ENCODE measurements around the gene LYPLA2.
A peak's percentile ranks its signal among the peaks of the same experiment; 100 is the strongest.
"Not testable (repeated sequence)": the region's sequence is repeated elsewhere in the genome, so short reads cannot be mapped to it uniquely, and the experiment has no call there.

LYPLA2 gene

DNA sequence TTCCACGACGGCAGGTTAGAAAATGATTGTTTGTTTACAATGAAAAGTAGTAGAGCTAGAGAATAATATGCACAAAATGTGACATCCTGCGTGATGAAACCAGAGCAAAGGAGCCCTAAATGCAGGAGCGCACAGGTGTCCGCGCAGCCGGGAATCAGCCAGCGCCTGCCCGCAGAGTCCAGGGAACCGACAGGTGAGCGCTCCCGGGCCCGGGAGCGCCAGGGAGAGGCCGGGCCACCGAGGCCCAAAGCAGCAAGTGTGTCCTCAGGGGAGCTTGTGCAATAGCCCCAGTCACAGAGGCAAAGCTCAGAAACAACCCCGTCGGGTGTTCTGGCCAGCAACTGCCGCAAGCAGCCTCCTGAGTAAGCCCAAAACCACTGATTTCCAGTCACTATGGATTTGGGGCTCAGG, 10.4 kb downstream of the LYPLA2 start:
- no peak for DNase-seq

GRCh38 chr1:23801876-23802275, 10.9 kb downstream of the LYPLA2 start:
- no peak for DNase-seq

- not testable (repeated sequence) for DNase-seq
These were observed 11.9 kb downstream of the LYPLA2 start for GRCh38 chr1:23802809-23803342.

GRCh38 chr1:23803674-23804073, 12.7 kb downstream of the LYPLA2 start:
- DNase-seq: no peak

DNA sequence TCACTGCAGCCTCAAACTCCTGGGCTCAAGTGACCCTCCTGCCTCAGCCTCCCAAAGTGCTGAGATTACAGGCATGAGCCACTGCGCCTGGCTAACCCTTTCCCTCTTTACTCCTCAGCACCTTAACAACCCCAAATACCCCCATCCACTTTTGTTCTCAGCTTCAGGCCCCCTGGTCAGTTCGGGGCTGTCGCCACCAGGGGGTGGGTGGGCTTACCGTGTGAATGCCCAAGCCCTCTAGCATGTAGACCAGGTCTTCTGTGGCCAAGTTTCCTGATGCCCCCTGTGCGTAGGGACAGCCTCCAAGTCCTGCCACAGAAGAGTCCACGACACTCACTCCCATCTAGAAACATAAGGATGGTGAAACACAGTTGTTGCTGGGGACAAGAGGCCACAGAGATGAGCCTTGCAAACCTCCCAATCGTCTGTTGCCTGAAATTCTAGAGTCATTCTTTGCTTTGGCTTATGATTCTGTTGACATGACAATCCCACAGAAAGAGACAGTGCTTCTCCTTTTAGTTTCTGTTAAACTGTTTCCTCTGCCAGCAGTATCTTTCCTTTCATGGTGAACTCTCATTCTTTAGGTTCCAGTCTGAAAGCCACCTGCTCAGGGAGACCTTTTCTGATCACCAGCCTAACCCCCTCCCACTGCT, 13.4 kb downstream of the LYPLA2 start:
- no peak for DNase-seq

- no peak for DNase-seq
These were observed 14.1 kb downstream of the LYPLA2 start for GRCh38 chr1:23805025-23805424.

GRCh38 chr1:23806280-23806679, 15.3 kb downstream of the LYPLA2 start:
- no peak for DNase-seq

DNA sequence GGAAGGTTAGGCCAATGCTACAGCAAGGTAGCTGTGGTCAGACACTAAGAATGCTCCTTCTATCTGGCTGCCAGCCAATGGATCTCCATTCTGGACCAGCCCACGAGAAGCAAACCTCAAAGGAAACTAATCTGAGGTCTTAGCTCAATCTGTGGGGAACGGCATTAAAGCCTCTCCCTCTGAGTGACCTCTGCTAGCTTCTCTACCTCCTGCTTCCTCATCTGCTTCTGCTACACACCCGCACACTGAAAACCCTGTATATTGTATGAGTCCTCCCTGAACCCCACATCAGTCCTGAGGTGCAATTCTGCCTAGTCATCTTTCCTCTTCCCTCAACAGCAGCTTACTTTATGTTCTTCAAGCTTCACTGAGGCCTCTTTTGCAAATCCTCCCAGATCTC, 16.5 kb downstream of the LYPLA2 start:
- no peak for DNase-seq

DNA sequence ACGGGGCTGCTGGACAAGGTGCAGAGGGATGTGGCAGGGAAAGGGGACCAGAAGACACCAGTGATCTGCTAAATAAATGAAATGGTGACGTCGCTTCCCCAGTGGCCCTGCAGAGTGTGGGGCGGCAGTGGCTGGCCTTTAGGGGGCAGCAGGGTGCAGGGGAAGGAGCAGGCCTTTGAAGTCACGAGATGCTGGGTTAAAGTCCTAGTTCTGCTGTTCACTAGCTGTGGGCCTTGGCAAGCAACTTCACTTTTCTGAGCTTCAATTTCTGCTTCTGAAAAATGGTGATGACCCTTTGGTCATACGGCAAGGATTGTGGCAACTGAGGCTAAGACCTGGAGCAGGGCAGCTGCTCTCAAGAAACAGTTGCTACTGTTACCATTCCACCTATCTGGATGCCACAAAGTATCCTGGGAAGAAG, 18.8 kb downstream of the LYPLA2 start:
- DNase-seq: peak; percentile 35 to 44

DNA sequence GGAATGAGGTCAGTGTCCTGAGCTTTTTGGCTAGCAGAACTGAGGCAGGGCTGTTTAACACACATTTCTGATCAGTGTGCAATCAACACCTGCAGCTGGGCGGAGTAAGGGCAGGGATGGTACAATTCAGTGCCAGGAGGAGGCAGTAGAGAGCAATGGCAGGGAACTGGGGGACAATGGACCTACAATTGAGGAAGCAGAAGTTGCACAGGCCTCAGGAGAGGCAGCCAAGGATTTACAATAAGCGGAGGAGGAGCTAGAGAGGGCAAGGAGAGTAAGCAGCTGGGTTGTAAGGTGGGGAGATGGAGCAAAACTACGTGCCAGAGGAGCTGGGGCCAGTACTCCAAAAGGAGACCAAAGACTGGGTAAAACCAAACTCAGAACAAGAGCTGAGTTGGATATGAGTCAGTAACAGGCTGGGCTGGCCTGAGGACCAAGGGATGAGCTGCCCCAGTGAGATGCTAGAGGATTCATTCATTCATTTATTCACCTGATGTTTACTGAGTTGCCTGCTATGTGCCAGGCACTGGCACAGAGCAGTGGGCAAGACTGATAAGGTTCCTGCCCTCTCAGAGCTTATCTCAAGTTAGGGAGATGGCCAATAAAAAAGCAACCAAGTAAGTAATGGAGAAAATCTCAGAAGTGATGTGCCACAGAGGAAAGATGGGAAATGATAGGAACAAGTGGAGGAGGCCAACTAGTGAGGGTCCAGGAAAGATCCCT, 20.0 kb downstream of the LYPLA2 start:
- DNase-seq: peak; percentile 15 to 29

- no peak for DNase-seq
These were observed 23.1 kb downstream of the LYPLA2 start for GRCh38 chr1:23814016-23814415.

DNA sequence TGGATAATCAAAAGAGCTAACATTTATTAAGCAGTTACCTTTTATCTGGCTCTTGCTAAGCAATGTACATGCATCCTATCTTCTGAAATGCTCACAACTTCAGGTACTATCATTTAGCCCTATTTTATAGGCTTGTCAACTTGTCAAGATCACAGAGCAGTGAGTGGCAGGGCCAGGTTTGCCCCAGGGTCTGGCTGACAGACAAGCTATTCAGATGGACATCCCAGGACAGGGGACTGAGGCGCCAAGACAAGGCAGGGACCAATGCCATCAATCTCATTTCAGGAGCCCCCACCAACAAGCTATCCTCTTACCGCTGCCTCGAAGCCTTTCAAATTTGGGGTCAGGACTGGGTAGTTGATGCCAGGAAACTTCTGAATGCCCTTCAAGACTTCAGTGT, 25.4 kb downstream of the LYPLA2 start:
- DNase-seq: no peak

DNA sequence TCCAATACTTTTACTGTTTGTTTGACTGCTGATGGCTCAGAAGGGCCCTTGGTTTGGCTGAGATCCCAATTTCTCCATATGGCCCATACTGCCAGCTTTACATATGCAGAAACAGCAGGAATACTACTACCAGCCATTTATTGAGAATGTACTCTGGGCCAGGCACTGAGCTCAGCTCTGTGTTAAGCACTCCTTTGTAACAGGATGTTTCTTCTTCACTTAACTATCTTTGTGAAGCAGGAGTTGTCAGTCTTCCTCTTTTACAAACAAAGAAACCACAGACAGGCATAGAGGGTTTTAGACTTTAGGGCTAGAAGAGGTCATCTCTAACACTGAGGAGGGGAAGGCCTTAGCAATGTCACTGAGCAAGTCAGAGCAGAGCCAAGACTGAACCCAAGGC, 26.0 kb downstream of the LYPLA2 start:
- DNase-seq: no peak

- no peak for DNase-seq
These were observed 26.7 kb downstream of the LYPLA2 start for GRCh38 chr1:23817633-23818032.

DNA sequence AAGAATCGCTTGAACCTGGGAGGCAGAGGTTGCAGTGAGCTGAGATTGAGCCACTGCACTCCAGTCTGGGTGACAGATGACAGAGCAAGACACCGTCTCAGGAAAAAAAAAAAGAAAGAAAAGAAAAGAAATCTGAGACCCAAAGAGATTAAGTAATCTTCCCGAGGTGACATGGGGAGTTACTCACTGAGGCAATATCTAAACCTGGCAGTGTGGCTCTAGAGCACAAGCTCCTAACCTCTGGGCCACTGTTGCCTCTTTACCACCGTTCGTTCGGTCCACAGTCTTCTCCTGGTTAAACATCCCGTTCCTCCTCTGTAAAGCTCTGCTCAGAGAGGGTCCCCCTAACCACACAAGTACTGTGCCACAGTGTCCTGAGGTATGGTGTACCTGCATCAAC, 32.8 kb downstream of the LYPLA2 start:
- no peak for DNase-seq

- no peak for DNase-seq
These were observed 33.7 kb downstream of the LYPLA2 start for GRCh38 chr1:23824711-23825075.

DNA sequence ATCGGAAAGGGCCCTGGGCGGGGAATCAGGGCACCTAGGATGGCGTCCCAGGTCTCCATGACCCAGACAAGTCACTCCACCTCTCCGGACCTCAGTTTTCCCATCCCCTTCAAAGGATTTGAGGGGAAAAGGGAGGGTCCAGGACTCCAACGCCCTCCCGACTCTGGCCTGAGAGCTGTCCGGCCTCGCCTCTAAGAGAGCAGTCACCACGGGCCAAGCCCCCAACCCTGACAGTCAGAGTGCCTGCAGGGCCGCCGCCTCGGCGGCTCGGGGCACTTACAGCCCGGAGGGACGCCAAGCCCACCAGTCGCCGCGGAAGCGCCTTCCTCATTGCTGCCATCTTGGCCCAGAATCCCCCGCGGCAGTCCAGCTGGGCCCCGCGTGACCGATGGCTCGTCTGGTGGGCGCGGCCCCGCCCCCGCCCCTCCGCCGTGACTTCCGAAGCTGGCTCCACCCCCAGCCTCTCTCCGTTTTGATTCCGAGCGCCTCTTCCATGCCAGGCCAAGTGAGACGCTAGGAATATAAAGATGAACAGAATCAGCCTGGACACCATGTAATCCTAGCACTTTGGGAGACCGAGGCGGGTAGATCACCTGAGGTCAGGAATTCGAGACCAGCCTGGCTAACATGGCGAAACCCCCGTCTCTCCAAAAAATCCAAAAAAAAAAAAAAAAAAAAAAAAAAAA, 34.3 kb downstream of the LYPLA2 start, which contains the start of gene HMGCL:
Gene HMGCL, minus strand, starts transcription at position 354 of the 686 bp plus-strand sequence. Its CDS starts 14 bp downstream, at position 340.
- peak; percentile 81 to 90 for DNase-seq

DNA sequence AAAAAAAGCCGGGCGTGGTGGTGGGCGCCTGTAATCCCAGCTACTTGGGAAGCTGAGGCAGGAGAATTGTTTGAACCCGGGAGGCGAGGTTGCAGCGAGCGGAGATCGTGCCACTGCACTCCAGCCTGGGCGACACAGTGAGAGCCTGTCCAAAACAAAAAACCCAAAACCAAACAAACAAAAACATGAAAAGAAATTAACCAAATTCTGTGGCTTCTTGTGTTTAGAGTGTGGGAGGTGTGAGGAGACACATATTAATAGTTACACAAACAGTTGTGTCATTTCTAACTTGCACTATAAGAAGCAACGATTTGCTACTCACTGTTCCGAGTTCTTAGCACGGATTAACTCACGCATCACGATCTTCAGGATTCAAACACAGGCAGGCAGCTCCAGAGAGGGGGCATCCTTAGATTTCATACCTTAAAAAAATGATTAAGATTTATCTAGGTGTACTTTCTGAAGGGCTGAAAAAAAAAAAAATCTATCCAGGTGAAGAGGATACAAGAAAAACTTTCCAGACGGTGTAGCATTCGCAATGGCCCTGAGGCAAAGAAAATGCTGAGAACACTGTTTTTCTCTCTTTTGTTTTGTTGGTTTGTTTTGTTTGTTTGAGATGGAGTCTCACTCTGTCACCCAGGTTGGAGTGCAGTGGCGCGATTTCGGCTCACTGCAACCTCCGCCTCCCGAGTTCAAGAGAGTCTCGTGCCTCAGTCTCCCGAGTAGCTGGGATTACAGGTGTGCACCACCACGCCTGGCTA, 35.0 kb downstream of the LYPLA2 start:
- DNase-seq: no peak

- not testable (repeated sequence) for DNase-seq
These were observed 35.6 kb downstream of the LYPLA2 start for GRCh38 chr1:23826590-23826989.

- DNase-seq: no peak
These were observed 36.8 kb downstream of the LYPLA2 start for GRCh38 chr1:23827717-23828116.

- DNase-seq: not testable (repeated sequence)
These were observed 43.2 kb downstream of the LYPLA2 start for GRCh38 chr1:23834156-23834555.

- no peak for DNase-seq
These were observed 45.1 kb downstream of the LYPLA2 start for GRCh38 chr1:23836037-23836436.

- DNase-seq: no peak
These were observed 47.0 kb downstream of the LYPLA2 start for GRCh38 chr1:23837908-23838307.
